NCI-H460 (cell line): Measurements from ENCODE around the gene ZNF35. TPM values are rescaled to one million over a fixed set of nuclear protein-coding genes. Genes with fewer than 3 reads are reported as not detected.
"Not testable (repeated sequence)": the region's sequence is repeated elsewhere in the genome, so short reads cannot be mapped to it uniquely, and the experiment has no call there.

Experiments used
- DNase-seq: peaks from one replicate; pipeline ENCODE4 v3.0.0-alpha.2; 2016; ENCODE audit warnings: low read depth; ENCODE audit errors: extremely low read depth
- polyA plus RNA-seq: library from polyadenylated mRNA; depleted of rRNA; stranded (reverse); fragments of >200 nt; gene quantifications from 2 replicates; pipeline ENCODE4 v1.2.3, GENCODE V29; 2014; cell fraction: nucleus; rRNA removed
- total RNA-seq: library from RNA; depleted of rRNA; stranded (reverse); fragments of >200 nt; shearing (Covaris generic); gene quantifications from 2 replicates; pipeline ENCODE4 v1.2.3, GENCODE V29; 2014; rRNA removed

The ZNF35 gene
- 10.8 and 11.5 TPM in 2 replicates for total RNA-seq
- 2.6 and 7.8 TPM in 2 replicates for polyA plus RNA-seq

DNA sequence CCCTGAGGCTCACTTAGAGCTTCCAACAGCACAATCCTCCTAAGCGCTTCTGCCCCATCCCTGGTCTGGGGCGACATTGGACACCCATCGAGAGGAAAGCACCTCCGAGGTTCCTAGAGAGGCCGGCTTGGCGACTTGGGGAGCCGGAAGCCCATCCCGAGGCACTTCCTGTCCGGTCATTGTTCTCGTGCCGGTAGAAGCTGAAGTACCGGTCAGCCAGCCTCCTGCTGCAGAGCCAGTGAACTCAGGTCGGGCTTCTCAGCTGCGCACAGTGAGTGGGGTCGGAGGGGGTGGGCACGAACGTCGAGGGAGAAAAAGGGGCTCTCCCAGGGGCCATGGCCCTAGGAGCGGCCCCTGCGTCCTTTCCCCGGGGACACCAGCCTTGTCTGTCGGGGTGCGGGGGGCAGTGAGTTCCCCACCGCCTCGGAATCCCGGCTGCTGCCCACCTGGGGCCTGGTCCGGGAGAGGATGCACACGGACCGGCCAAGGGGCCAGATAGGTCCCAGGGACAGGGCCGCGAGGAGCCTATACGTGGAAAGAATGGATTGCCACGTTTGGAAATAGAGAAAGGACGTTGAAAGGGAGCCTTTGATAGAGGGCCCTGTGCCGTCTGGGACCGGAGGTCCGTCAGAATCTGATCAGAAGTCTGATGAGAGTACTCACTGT is at the start of gene ZNF35:
TSS of gene ZNF35 (plus strand) at position 169 of the 666 bp plus-strand sequence. CDS start 2,336 bp downstream, outside the sequence.
- peak; percentile 80 for DNase-seq

DNA sequence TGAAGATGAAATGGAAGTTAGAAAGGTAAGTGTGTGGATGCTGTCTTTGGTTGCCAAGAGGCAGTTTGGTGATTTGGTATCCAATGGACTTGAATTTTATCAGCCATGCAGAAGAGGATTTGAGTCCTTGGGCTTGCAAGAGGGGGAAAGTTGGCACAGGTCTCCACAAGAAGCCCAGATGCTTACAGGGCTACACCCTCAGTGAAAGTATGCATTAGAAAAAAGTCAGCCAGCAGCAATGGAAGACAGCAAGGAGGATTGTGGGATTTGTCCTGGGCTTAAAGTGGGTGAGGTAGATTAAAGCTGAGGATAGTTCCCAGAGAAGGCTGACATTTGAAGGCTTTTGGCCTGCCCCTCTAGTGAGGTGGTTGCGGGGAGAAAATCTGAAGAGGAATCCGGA is 46.8 kb upstream of the ZNF35 start:
- DNase-seq = no peak

DNA sequence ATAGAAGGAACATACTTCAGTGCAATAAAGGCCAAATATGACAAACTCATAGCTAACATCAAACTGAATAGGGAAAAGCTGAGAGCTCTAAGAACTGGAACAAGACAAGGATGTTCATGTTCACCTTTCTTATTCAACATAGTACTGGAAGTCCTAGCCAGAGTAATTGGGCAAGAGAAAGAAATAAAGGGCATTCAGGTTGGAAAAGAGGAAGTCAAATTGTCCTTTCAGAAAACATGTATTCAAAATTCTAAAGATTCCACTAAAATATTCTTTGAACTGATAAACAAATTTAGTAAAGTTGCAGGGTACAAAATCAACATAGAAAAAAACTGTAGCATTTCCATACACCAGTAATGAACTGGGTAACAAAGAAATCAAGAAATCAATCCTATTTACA is 35.9 kb upstream of the ZNF35 start:
- no peak for DNase-seq

DNA sequence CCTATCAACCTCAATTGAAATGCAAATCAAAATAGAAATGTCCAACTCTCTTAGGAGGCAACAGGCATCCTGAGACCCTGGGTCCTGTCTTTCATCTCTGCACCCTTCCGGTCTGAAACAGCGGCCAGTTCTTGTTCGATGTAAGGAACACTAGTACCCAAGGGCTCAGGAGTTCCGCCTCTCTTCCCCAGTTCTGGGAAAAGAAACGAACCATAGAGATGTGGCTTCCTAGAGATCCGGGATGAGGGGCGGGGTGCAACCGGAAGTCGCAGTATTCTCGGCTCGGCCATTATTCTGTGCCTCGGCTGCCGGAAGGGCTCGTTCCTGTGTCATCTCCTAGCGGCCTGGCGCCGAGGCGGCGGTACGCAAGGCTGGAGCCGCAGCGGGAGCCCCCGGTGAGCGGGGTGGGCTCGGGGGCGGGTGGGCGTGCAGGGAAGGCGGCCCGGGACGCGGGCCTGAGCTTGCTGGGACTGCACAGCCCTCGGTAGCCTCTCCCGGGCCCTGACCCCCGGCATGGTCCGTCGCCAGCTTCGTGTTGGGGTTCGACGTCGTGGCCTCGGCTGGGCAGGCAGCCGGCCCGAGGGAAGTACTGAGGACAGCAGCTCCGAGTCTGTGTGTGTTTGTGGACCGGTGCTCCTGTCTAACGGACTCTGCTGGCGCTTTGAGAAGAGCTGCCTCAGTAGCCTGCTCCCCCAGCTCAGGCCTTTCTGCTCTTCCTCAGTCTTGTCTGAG is 23.6 kb upstream of the ZNF35 start, which contains the start of gene ZNF197:
TSS of gene ZNF197 (plus strand) at position 288 of the 732 bp plus-strand sequence. CDS start 4,119 bp downstream, outside the sequence.
- peak; percentile 64 for DNase-seq

- DNase-seq = no peak
Measured at GRCh38 chr3:44628716-44629115, 19.8 kb upstream of the ZNF35 start.

DNA sequence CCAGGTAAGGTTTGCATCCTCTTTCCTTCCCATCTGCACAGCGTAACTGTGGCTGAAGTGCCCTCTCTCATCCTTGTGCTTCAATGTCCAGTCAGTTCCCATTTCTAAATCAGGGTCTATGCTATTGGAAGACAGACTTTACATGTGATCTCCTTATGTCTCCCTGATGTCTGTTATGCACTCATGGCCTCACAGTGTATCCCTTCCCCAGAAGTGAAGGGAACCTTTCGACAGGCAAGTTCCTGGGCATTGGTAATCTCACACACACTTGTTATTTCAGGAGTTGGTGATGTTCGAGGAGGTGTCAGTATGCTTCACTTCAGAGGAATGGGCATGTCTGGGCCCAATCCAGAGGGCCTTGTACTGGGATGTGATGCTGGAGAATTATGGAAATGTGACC is 16.3 kb upstream of the ZNF35 start:
- no peak for DNase-seq

DNA sequence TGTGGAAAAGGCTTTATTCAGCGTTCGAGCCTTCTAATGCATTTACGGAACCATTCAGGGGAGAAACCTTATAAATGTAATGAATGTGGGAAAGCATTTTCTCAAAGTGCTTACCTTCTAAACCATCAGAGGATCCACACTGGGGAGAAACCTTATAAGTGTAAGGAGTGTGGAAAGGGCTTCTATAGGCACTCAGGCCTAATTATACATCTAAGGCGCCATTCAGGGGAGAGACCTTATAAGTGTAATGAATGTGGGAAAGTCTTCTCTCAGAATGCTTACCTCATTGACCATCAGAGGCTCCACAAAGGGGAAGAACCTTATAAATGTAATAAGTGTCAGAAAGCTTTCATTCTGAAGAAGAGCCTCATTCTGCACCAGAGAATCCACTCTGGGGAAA is 6.2 kb upstream of the ZNF35 start:
- no peak for DNase-seq

GRCh38 chr3:44643024-44643423 is 5.5 kb upstream of the ZNF35 start:
- DNase-seq = no peak

DNA sequence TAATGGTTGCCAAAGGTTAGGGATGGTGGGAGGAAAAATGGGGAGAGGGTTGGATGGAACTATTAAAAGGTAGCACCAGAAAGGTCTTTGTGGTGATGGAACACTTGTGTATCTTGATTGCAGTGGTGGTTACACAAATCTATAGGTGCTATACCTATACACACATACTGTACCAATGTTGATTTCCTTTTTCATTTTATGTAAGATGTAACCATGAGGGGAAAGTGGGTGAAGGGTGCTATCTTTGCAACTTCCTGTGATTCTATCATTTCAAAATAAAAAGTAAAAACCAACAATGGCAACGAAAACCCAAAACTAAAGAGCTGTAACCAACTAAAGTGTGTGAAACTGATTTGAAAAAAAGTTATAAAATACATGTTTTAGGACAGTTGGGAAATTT is 761 bp upstream of the ZNF35 start:
- DNase-seq = no peak

DNA sequence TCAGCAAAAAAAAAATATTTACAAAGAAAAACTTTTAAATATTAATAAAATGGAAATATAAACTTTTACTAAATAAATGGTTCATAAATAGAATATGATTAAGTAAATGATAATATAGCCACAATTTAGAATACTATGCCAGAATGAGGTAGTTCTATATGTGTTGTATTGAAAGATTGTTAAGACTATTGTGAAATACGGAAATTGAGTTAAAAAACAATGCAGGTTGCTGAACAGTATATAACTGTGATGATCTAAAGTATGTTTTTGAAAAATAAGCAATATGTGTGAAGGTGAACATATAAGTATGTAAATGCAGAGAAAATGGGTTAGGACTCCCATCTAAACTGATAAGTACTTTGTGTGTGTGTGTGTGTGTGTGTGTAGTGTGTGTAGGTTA is 1.2 kb downstream of the ZNF35 start:
- no peak for DNase-seq

GRCh38 chr3:44654039-44654438 is 5.5 kb downstream of the ZNF35 start:
- DNase-seq = no peak

- DNase-seq = no peak
Measured at GRCh38 chr3:44659015-44659414, 10.5 kb downstream of the ZNF35 start.

DNA sequence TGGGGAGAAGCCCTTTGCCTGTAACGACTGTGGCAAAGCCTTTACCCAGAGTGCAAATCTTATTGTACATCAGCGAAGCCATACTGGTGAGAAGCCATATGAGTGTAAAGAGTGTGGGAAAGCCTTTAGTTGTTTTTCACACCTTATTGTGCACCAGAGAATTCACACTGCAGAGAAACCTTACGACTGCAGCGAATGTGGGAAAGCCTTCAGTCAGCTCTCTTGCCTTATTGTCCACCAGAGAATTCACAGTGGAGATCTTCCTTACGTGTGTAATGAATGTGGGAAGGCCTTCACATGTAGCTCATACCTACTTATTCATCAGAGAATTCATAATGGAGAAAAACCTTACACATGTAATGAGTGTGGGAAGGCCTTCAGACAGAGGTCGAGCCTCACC is 10.9 kb downstream of the ZNF35 start:
- no peak for DNase-seq

- no peak for DNase-seq
Measured at GRCh38 chr3:44661189-44661588, 12.7 kb downstream of the ZNF35 start.

DNA sequence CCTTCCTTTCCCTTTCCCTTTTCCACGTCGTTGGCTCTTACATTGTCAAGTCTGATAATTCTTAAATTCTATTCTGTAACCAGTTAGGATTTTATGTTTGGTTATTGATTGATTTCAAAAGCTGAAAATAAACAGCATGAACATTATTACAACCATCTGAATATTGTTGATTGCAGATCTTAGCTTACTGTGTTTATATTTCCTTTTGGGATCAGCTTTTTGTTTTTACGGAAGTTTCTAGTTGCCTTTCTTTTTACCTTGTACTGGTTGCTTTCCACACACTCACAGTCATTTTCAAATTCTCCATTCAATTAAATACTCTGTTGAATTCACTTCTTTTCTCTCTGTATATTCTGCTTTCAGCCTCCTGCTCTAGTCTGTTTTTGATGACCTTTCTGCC is 16.6 kb downstream of the ZNF35 start:
- DNase-seq = no peak

GRCh38 chr3:44666346-44666745 is 17.8 kb downstream of the ZNF35 start:
- DNase-seq = no peak

GRCh38 chr3:44669760-44670159 is 21.2 kb downstream of the ZNF35 start:
- no peak for DNase-seq

GRCh38 chr3:44673466-44673865 is 24.9 kb downstream of the ZNF35 start:
- not testable (repeated sequence) for DNase-seq

- no peak for DNase-seq
Measured at GRCh38 chr3:44674211-44674610, 25.7 kb downstream of the ZNF35 start.

DNA sequence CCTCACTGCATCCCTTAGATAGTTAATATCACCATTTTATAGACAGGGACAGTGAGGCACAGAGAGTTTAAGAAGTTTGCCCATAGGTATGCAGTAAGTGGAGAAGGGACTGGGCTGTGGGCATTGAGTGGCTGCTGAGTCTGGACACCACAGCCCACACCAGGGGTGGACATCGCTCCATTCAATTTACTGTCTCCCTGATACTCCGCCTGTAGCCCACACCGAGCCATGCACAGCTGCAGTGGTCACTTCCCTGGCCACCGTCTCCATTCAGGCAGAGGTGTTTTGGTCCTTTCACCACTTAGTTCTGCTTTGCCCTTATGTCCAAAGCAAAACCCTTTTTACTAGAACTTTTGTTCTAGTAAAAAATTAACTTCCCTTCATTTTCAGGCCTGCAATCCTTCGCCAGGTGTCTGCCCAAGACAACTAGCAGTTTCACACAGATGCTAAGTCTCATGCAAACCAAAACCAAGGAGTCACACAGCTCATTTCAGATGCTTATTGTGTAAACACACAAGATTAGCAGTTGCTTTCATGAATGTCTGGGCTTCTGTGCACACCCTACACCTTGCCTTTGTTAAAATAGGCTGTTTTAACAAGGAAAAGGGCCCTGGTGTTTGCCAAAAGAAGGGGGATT is 30.1 kb downstream of the ZNF35 start:
- DNase-seq = no peak

- no peak for DNase-seq
Measured at GRCh38 chr3:44680921-44681455, 32.5 kb downstream of the ZNF35 start.
